NCI-H1694 (cell line): ENCODE results near the gene MYBPC3.

ENCODE experiments used
- DNase-seq: peaks from one replicate; lab custom pipeline; 2025; lab: John Stamatoyannopoulos, UW

MYBPC3 gene

GRCh38 chr11:47384498-47384897, 32.0 kb upstream of the MYBPC3 start:
- no peak for DNase-seq

- DNase-seq = no peak
Observed at GRCh38 chr11:47383071-47383470, 30.6 kb upstream of the MYBPC3 start.

GRCh38 chr11:47380078-47380477, 27.6 kb upstream of the MYBPC3 start:
- no peak for DNase-seq

GRCh38 chr11:47379317-47379716, 26.8 kb upstream of the MYBPC3 start:
- DNase-seq = no peak

- no peak for DNase-seq
Observed at GRCh38 chr11:47378836-47379170, 26.3 kb upstream of the MYBPC3 start.

GRCh38 chr11:47378010-47378835, 25.7 kb upstream of the MYBPC3 start, which contains the start of gene SPI1:
TSS of gene SPI1 (minus strand) at chr11:47378547. CDS start at chr11:47378353, 194 bp downstream.
- no peak for DNase-seq

GRCh38 chr11:47377571-47378009, 25.1 kb upstream of the MYBPC3 start:
- DNase-seq = no peak

GRCh38 chr11:47376525-47377371, 24.2 kb upstream of the MYBPC3 start:
- DNase-seq = no peak

- DNase-seq = no peak
Observed at GRCh38 chr11:47376107-47376524, 23.6 kb upstream of the MYBPC3 start.

GRCh38 chr11:47375546-47376085, 23.1 kb upstream of the MYBPC3 start:
- no peak for DNase-seq

GRCh38 chr11:47375020-47375419, 22.5 kb upstream of the MYBPC3 start:
- DNase-seq = no peak

- no peak for DNase-seq
Observed at GRCh38 chr11:47374720-47375019, 22.2 kb upstream of the MYBPC3 start.

GRCh38 chr11:47373876-47374719, 21.6 kb upstream of the MYBPC3 start:
- DNase-seq = peak; percentile 33

GRCh38 chr11:47372422-47372821, 19.9 kb upstream of the MYBPC3 start:
- DNase-seq = no peak

- no peak for DNase-seq
Observed at GRCh38 chr11:47369676-47370075, 17.2 kb upstream of the MYBPC3 start.

- DNase-seq = no peak
Observed at GRCh38 chr11:47366020-47366490, 13.6 kb upstream of the MYBPC3 start.

GRCh38 chr11:47361419-47361818, 8.9 kb upstream of the MYBPC3 start:
- DNase-seq = no peak

GRCh38 chr11:47360341-47360740, 7.8 kb upstream of the MYBPC3 start:
- DNase-seq = no peak

GRCh38 chr11:47359586-47359985, 7.1 kb upstream of the MYBPC3 start:
- DNase-seq = no peak

GRCh38 chr11:47359162-47359561, 6.7 kb upstream of the MYBPC3 start:
- DNase-seq = no peak

GRCh38 chr11:47358731-47359051, 6.2 kb upstream of the MYBPC3 start:
- no peak for DNase-seq
